ENCODE measurements around the gene FAM180B.

The FAM180B gene

DNA sequence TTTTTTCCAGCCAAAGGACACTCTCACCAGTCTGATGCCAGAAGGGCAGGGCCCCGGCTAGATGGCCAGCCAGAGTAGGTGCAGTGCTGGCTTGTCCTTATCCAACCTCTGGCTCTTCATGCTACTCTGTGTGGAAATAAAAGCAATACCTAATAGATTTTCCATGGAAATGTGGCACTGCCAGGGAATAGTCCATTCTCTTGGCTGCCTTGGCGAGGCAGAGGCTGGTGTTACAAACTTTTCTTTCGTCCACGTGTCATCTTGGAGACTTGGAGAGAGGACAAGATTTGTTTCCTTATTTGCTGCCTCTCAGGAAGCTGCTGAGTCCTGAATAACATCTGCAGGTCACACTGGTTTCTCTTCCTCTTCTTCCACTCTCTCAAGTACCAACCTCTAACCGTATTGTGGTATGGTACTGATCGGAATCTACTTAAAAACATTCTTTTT is 24.9 kb downstream of the FAM180B start:
- H4K20me1 ChIP-seq (ENCODE audit: insufficient read depth, low read length), result no peaks in the 10 kb centered on the region
- no peaks in the 10 kb centered on the region for H3F3A ChIP-seq (ENCODE audit: insufficient read depth, low read length)
- H3K9me2 ChIP-seq (ENCODE audit: low read depth, low read length), result no peaks in the 10 kb centered on the region
- no peaks in the 10 kb centered on the region for H3K36me3 ChIP-seq (ENCODE audit: insufficient read depth, low read length)
- H3K9ac ChIP-seq (ENCODE audit: low read length), result no peak overlapping the region
- peaks cover 13% of the 10 kb centered on the region for H3K4me1 ChIP-seq (ENCODE audit: insufficient read depth, low read length, severe bottlenecking)
- TF ChIP-seq, protein P1, sequence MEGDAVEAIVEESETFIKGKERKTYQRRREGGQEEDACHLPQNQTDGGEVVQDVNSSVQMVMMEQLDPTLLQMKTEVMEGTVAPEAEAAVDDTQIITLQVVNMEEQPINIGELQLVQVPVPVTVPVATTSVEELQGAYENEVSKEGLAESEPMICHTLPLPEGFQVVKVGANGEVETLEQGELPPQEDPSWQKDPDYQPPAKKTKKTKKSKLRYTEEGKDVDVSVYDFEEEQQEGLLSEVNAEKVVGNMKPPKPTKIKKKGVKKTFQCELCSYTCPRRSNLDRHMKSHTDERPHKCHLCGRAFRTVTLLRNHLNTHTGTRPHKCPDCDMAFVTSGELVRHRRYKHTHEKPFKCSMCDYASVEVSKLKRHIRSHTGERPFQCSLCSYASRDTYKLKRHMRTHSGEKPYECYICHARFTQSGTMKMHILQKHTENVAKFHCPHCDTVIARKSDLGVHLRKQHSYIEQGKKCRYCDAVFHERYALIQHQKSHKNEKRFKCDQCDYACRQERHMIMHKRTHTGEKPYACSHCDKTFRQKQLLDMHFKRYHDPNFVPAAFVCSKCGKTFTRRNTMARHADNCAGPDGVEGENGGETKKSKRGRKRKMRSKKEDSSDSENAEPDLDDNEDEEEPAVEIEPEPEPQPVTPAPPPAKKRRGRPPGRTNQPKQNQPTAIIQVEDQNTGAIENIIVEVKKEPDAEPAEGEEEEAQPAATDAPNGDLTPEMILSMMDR (IDR thresholded peaks at IDR 0.05; ENCODE audit: low read length), result no peak
- TF ChIP-seq EZH2 (IDR thresholded peaks at IDR 0.05; ENCODE audit: borderline replicate concordance, low read length), result no peak
- H3K9me3 ChIP-seq (ENCODE audit: low read length), result no peaks in the 10 kb centered on the region
- H3K27me3 ChIP-seq (ENCODE audit: insufficient read depth, low read length), result no peaks in the 10 kb centered on the region
- no peak overlapping the region for H3K4me3 ChIP-seq (ENCODE audit: low read depth, low read length, poor library complexity, severe bottlenecking)
- H3K27ac ChIP-seq (ENCODE audit: low read depth, low read length, poor library complexity, severe bottlenecking), result no peak overlapping the region
- 0 out of 2 replicates have a peak overlapping the region, but pooled peaks have one; percentile 20 for H3K4me2 ChIP-seq (ENCODE audit: low read length)
- no peak overlapping the region for H2AFZ ChIP-seq (ENCODE audit: low read length)
- H3K79me2 ChIP-seq (ENCODE audit: insufficient read depth, low read length), result no peaks in the 10 kb centered on the region

DNA sequence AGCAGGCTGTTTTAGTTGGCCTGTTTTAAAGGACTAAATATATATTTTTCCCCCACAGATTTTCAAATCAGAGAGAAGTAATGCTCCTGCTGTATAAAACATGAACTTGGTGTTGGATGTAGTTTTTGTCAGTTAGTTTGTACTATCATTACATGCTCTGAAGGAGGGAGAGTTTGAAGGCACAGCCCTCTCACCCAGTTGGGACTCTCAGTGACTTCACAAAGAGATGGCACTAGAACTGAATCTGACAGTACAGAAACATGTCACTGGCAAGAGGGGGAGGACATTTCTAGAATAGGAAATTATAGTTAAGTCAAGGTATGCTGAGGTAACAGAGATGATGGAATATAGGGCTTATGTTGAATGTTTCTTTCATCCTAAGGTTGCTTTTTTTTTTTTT is 28.8 kb downstream of the FAM180B start:
- H3F3A ChIP-seq (ENCODE audit: insufficient read depth, low read length), result no peaks in the 10 kb centered on the region
- no peak overlapping the region for H3K9ac ChIP-seq (ENCODE audit: low read length)
- H3K9me2 ChIP-seq (ENCODE audit: low read depth, low read length), result no peaks in the 10 kb centered on the region
- no peaks in the 10 kb centered on the region for H4K20me1 ChIP-seq (ENCODE audit: insufficient read depth, low read length)
- H2AFZ ChIP-seq (ENCODE audit: low read length), result no peak overlapping the region
- H3K4me3 ChIP-seq (ENCODE audit: low read depth, low read length, poor library complexity, severe bottlenecking), result no peak overlapping the region
- no peaks in the 10 kb centered on the region for H3K9me3 ChIP-seq (ENCODE audit: low read length)
- no peak overlapping the region for H3K27ac ChIP-seq (ENCODE audit: low read depth, low read length, poor library complexity, severe bottlenecking)
- H3K36me3 ChIP-seq (ENCODE audit: insufficient read depth, low read length), result peaks cover 20% of the 10 kb centered on the region
- TF ChIP-seq, protein P1 (IDR thresholded peaks at IDR 0.05; ENCODE audit: low read length), result no peak
- TF ChIP-seq EZH2 (IDR thresholded peaks at IDR 0.05; ENCODE audit: borderline replicate concordance, low read length), result no peak
- H3K4me2 ChIP-seq (ENCODE audit: low read length), result no peak overlapping the region
- H3K79me2 ChIP-seq (ENCODE audit: insufficient read depth, low read length), result no peaks in the 10 kb centered on the region
- peaks cover 13% of the 10 kb centered on the region for H3K4me1 ChIP-seq (ENCODE audit: insufficient read depth, low read length, severe bottlenecking)
- no peaks in the 10 kb centered on the region for H3K27me3 ChIP-seq (ENCODE audit: insufficient read depth, low read length)

DNA sequence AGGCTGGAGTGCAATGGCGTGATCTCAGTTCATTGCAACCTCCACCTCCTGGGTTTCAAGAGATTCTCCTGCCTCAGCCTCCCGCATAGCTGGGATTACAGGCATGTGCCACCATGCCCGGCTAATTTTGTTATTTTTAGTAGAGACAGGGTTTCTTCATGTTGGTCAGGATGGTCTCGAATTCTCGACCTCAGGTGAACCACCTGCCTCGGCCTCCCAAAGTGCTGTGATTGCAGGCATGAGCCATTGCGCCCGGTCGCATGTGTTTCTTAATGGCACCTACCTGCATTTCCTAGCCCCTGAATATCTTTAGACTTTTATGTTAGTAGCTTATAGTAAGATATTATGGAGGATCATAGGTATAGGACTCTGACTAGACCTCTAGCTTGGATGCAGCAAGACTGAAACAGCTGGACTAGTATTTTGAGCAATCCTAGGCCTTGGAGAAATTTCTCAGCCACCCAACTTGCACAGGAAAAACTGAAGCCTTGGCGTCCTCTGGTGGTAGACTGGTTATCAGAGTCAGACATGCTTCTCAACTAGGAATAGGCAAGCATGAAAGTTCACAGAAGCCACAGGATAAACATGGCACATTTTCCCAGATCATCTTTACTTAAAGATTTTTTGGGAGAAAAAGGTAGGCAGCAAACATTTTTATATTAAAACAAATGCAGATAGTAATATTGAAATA is 30.4 kb downstream of the FAM180B start:
- Histone ChIP-seq H3K79me2 (ENCODE audit: insufficient read depth, low read length) (no peaks in the 10 kb centered on the region), H3K36me3 (ENCODE audit: insufficient read depth, low read length) (peaks cover 37% of the 10 kb centered on the region), H2AFZ (ENCODE audit: low read length) (no peak overlapping the region), H3K4me2 (ENCODE audit: low read length) (no peak overlapping the region), H3K9me3 (ENCODE audit: low read length) (no peaks in the 10 kb centered on the region), H4K20me1 (ENCODE audit: insufficient read depth, low read length) (no peaks in the 10 kb centered on the region), H3K9ac (ENCODE audit: low read length) (no peak overlapping the region), H3K4me1 (ENCODE audit: insufficient read depth, low read length, severe bottlenecking) (peaks cover 3% of the 10 kb centered on the region), H3K27ac (ENCODE audit: low read depth, low read length, poor library complexity, severe bottlenecking) (no peak overlapping the region), H3K27me3 (ENCODE audit: insufficient read depth, low read length) (no peaks in the 10 kb centered on the region), H3F3A (ENCODE audit: insufficient read depth, low read length) (no peaks in the 10 kb centered on the region), H3K4me3 (ENCODE audit: low read depth, low read length, poor library complexity, severe bottlenecking) (no peak overlapping the region), H3K9me2 (ENCODE audit: low read depth, low read length) (no peaks in the 10 kb centered on the region)
- no peak for TF ChIP-seq EZH2 (IDR thresholded peaks at IDR 0.05; ENCODE audit: borderline replicate concordance, low read length)
- TF ChIP-seq, protein P1 (IDR thresholded peaks at IDR 0.05; ENCODE audit: low read length), result peak; percentile 76
